SK-N-SH treated with all-trans-retinoic acid at 6 μM for 48 hours (cell line): ENCODE results near the gene DCC.

Experiments
- GLIS3 ChIP-seq: fragments of 250-450 bp; sonication (Bioruptor Pico); IDR thresholded peaks from 2 replicates; pipeline ENCODE4 v1.5.0; 2020; ENCODE audit warnings: mild to moderate bottlenecking, moderate library complexity
- ISL1 ChIP-seq: fragments of 250-450 bp; sonication (Bioruptor Pico); IDR thresholded peaks from 2 replicates; pipeline ENCODE4 v2.1.2; 2022; ENCODE audit warnings: mild to moderate bottlenecking, moderate library complexity
- RARB ChIP-seq: fragments of 250-450 bp; sonication (Bioruptor Pico); IDR thresholded peaks from 2 replicates; pipeline ENCODE4 v1.8.0; 2021; ENCODE audit warnings: mild to moderate bottlenecking, moderate library complexity
- ZFP3 ChIP-seq: fragments of 250-450 bp; sonication (Bioruptor Pico); IDR thresholded peaks from 2 replicates; pipeline ENCODE4 v1.5.0; 2020; ENCODE audit warnings: mild to moderate bottlenecking, moderate library complexity
- ZFP30 ChIP-seq: fragments of 450-650 bp; formaldehyde crosslinking; IDR thresholded peaks from 2 replicates; pipeline ENCODE4 v1.5.0; 2022; ENCODE audit warnings: mild to moderate bottlenecking, moderate library complexity
- ZNF8 ChIP-seq: fragments of 450-650 bp; formaldehyde crosslinking; IDR thresholded peaks from 2 replicates; pipeline ENCODE4 v1.5.0; 2020; ENCODE audit warnings: mild to moderate bottlenecking, moderate library complexity
- TF ChIP-seq, protein P1 (sequence below): fragments of 250-450 bp; sonication (Bioruptor Pico); IDR thresholded peaks from 2 replicates; pipeline ENCODE4 v1.8.0; 2020; ENCODE audit warnings: mild to moderate bottlenecking, moderate library complexity, borderline replicate concordance

DNA sequence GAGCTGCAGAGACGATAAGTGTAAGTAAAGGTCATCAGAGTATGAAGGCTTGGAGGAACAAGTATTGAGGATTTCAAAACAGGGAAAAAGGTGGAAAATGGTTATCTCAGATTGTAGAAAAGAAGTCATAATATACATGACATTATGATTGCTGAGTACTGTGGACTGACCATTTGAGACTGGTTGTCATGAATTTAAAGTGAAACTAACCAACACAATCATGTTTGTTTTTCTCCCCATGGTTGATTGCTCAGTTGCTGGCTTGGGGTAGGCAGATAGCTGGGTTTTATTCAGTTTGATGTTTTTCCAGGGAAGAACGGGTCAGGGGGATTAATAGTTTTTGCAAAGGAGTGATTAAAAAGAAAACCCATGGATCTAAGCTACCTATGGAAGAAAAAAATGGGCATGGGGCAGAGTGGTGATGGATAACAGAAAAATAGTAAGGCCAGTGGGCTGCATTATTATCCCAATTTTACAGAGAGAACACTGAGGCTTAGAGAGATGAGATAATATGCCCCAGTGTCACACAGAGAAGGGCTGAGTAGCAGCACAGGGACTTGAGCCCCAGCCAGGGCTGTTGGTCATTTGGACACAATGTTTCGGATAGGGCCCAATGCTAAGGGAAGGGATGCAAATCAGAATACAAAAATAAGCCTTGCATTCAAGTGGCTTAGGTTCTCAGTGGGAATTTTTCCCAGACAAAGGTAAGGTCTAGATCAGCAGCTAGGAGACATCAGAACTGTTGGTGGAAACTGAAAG is 885.7 kb downstream of the DCC start:
- no peak for TF ChIP-seq ZNF8 (CRISPR knock-in tag)
- TF ChIP-seq, protein P1, sequence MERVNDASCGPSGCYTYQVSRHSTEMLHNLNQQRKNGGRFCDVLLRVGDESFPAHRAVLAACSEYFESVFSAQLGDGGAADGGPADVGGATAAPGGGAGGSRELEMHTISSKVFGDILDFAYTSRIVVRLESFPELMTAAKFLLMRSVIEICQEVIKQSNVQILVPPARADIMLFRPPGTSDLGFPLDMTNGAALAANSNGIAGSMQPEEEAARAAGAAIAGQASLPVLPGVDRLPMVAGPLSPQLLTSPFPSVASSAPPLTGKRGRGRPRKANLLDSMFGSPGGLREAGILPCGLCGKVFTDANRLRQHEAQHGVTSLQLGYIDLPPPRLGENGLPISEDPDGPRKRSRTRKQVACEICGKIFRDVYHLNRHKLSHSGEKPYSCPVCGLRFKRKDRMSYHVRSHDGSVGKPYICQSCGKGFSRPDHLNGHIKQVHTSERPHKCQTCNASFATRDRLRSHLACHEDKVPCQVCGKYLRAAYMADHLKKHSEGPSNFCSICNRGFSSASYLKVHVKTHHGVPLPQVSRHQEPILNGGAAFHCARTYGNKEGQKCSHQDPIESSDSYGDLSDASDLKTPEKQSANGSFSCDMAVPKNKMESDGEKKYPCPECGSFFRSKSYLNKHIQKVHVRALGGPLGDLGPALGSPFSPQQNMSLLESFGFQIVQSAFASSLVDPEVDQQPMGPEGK (CRISPR knock-in tag), result no peak
- TF ChIP-seq ISL1, result no peak
- no peak for TF ChIP-seq ZFP3 (CRISPR knock-in tag)
- TF ChIP-seq GLIS3, result no peak
- TF ChIP-seq RARB (CRISPR knock-in tag), result no peak
- TF ChIP-seq ZFP30 (CRISPR knock-in tag), result no peak
